ENCODE results near the gene PRKN.

Gene PRKN

GRCh38 chr6:162184465-162184864 lies 543.1 kb downstream of the PRKN start:
- POLR2A ChIA-PET, result no interaction called here
- TF ChIP-seq SUZ12 (IDR thresholded peaks at IDR 0.05), result no peak
- no peak for TF ChIP-seq L3MBTL2 (conservative IDR thresholded peaks at IDR 0.05)
- TF ChIP-seq FOXM1 (IDR thresholded peaks at IDR 0.05; ENCODE audit: borderline replicate concordance), result no peak
- no peak for TF ChIP-seq FOXA1 (IDR thresholded peaks at IDR 0.05)
- TF ChIP-seq CTBP1 (IDR thresholded peaks at IDR 0.05; ENCODE audit: borderline replicate concordance), result no peak
- no peak for TF ChIP-seq NFRKB (IDR thresholded peaks at IDR 0.05)
- no peak for TF ChIP-seq FOXK2 (IDR thresholded peaks at IDR 0.05)
- TF ChIP-seq TARDBP (IDR thresholded peaks at IDR 0.05), result no peak
- no peak for TF ChIP-seq ELF4 (IDR thresholded peaks at IDR 0.05)
- TF ChIP-seq BHLHE40 (IDR thresholded peaks at IDR 0.05; ENCODE audit: borderline replicate concordance), result no peak
- CTCF ChIA-PET, result no interaction called here
- DNase-seq (ENCODE audit: extremely low spot score), result no peak

GRCh38 chr6:162181741-162182401 lies 545.7 kb downstream of the PRKN start:
- TF ChIP-seq NFRKB (IDR thresholded peaks at IDR 0.05) (no peak), FOXM1 (IDR thresholded peaks at IDR 0.05; ENCODE audit: borderline replicate concordance) (no peak), ELF4 (IDR thresholded peaks at IDR 0.05) (no peak), PKNOX1 (IDR thresholded peaks at IDR 0.05) (no peak), FOXK2 (IDR thresholded peaks at IDR 0.05) (no peak), FOXA1 (IDR thresholded peaks at IDR 0.05) (no peak), CTBP1 (IDR thresholded peaks at IDR 0.05; ENCODE audit: borderline replicate concordance) (no peak), HDGF (IDR thresholded peaks at IDR 0.05; ENCODE audit: borderline replicate concordance) (no peak), L3MBTL2 (conservative IDR thresholded peaks at IDR 0.05) (no peak), ARNT (IDR thresholded peaks at IDR 0.05) (no peak), SP1 (IDR thresholded peaks at IDR 0.05) (no peak), LEF1 (IDR thresholded peaks at IDR 0.05; ENCODE audit: borderline replicate concordance) (no peak), TARDBP (IDR thresholded peaks at IDR 0.05) (no peak)
- DNase-seq (ENCODE audit: extremely low spot score), result no peak
- CTCF ChIA-PET, result no interaction called here
- POLR2A ChIA-PET, result no interaction called here

GRCh38 chr6:162181111-162181510 lies 546.5 kb downstream of the PRKN start:
- DNase-seq (ENCODE audit: extremely low spot score), result no peak
- CTCF ChIA-PET, result no interaction called here
- POLR2A ChIA-PET, result no interaction called here
- TF ChIP-seq ELF4 (IDR thresholded peaks at IDR 0.05), result no peak
- no peak for TF ChIP-seq FOXA1 (IDR thresholded peaks at IDR 0.05)
- no peak for TF ChIP-seq HDGF (IDR thresholded peaks at IDR 0.05; ENCODE audit: borderline replicate concordance)
- TF ChIP-seq NFRKB (IDR thresholded peaks at IDR 0.05), result no peak
- TF ChIP-seq SP1 (IDR thresholded peaks at IDR 0.05), result no peak
- no peak for TF ChIP-seq ARNT (IDR thresholded peaks at IDR 0.05)
- TF ChIP-seq ZNF384 (IDR thresholded peaks at IDR 0.05), result no peak
- TF ChIP-seq PKNOX1 (IDR thresholded peaks at IDR 0.05), result no peak
- TF ChIP-seq FOXK2 (IDR thresholded peaks at IDR 0.05), result no peak
- TF ChIP-seq BHLHE40 (IDR thresholded peaks at IDR 0.05; ENCODE audit: borderline replicate concordance), result no peak
- TF ChIP-seq L3MBTL2 (conservative IDR thresholded peaks at IDR 0.05), result no peak
- TF ChIP-seq TARDBP (IDR thresholded peaks at IDR 0.05), result no peak
- TF ChIP-seq SUZ12 (IDR thresholded peaks at IDR 0.05), result no peak
- no peak for TF ChIP-seq FOXM1 (IDR thresholded peaks at IDR 0.05; ENCODE audit: borderline replicate concordance)
- no peak for TF ChIP-seq LEF1 (IDR thresholded peaks at IDR 0.05; ENCODE audit: borderline replicate concordance)
- TF ChIP-seq CTBP1 (IDR thresholded peaks at IDR 0.05; ENCODE audit: borderline replicate concordance), result no peak

GRCh38 chr6:162179196-162179951 lies 548.2 kb downstream of the PRKN start:
- TF ChIP-seq HDGF (IDR thresholded peaks at IDR 0.05; ENCODE audit: borderline replicate concordance) (no peak), FOXK2 (IDR thresholded peaks at IDR 0.05) (no peak), L3MBTL2 (conservative IDR thresholded peaks at IDR 0.05) (no peak), CTBP1 (IDR thresholded peaks at IDR 0.05; ENCODE audit: borderline replicate concordance) (no peak), FOXA1 (IDR thresholded peaks at IDR 0.05) (no peak), SP1 (IDR thresholded peaks at IDR 0.05) (no peak), ZNF384 (IDR thresholded peaks at IDR 0.05) (no peak), ARNT (IDR thresholded peaks at IDR 0.05) (no peak), PKNOX1 (IDR thresholded peaks at IDR 0.05) (no peak)
- no peak for DNase-seq (ENCODE audit: extremely low spot score)
- POLR2A ChIA-PET, result no interaction called here
- CTCF ChIA-PET, result no interaction called here

- DNase-seq (ENCODE audit: extremely low spot score), result no peak
- TF ChIP-seq FOXM1 (IDR thresholded peaks at IDR 0.05; ENCODE audit: borderline replicate concordance) (no peak), NFRKB (IDR thresholded peaks at IDR 0.05) (no peak), L3MBTL2 (conservative IDR thresholded peaks at IDR 0.05) (no peak), SP1 (IDR thresholded peaks at IDR 0.05) (no peak), LEF1 (IDR thresholded peaks at IDR 0.05; ENCODE audit: borderline replicate concordance) (no peak), ZNF384 (IDR thresholded peaks at IDR 0.05) (no peak), FOXA1 (IDR thresholded peaks at IDR 0.05) (no peak), TARDBP (IDR thresholded peaks at IDR 0.05) (no peak), ELF4 (IDR thresholded peaks at IDR 0.05) (no peak), ARNT (IDR thresholded peaks at IDR 0.05) (no peak), SUZ12 (IDR thresholded peaks at IDR 0.05) (no peak), BHLHE40 (IDR thresholded peaks at IDR 0.05; ENCODE audit: borderline replicate concordance) (no peak), PKNOX1 (IDR thresholded peaks at IDR 0.05) (no peak), CTBP1 (IDR thresholded peaks at IDR 0.05; ENCODE audit: borderline replicate concordance) (no peak), HDGF (IDR thresholded peaks at IDR 0.05; ENCODE audit: borderline replicate concordance) (no peak), FOXK2 (IDR thresholded peaks at IDR 0.05) (no peak)
- CTCF ChIA-PET, result interaction anchor here (1.2 kb wide), 1 partner anchor 27 kb away, joined by 3 read pairs; no protein-coding TSS in a partner anchor
- POLR2A ChIA-PET, result no interaction called here
These were observed 548.9 kb downstream of the PRKN start for GRCh38 chr6:162178666-162179065.

All from HEK293T (cell line).